RPMI7951 (cell line): ENCODE measurements around the gene LBH. TPM values are rescaled to one million over a fixed set of nuclear protein-coding genes. Genes with fewer than 3 reads are reported as not detected.

Experiments
- DNase-seq: peaks from one replicate; pipeline ENCODE4 v3.0.0-alpha.2; 2012; ENCODE audit warnings: low read depth
- total RNA-seq: library from RNA; depleted of rRNA; stranded (reverse); fragments of >200 nt; shearing (Covaris generic); gene quantifications from 2 replicates; pipeline ENCODE4 v1.2.3, GENCODE V29; 2014; rRNA removed

Gene LBH
- total RNA-seq, 1 experiment from 2014 or later, result 6.4 TPM

DNA sequence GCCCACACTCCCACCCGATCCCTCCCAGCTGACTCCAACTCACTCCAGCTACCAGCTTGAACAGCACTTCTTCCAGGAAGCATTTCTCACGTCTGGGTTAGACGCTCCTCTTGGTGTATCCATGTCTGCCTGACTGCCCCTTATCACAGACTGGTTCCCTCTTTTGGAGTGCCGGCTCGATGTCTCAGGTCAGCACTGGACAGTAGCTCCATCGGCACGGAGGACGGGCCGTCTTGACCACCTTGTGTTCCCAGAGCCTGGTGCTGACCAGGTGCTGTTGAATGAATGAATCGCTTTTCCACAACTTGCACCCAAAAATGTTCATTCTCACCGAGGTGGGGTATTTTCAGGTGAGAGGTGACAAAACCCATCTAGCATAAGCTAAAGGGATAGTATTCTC is 71.8 kb downstream of the LBH start:
- no peak for DNase-seq

DNA sequence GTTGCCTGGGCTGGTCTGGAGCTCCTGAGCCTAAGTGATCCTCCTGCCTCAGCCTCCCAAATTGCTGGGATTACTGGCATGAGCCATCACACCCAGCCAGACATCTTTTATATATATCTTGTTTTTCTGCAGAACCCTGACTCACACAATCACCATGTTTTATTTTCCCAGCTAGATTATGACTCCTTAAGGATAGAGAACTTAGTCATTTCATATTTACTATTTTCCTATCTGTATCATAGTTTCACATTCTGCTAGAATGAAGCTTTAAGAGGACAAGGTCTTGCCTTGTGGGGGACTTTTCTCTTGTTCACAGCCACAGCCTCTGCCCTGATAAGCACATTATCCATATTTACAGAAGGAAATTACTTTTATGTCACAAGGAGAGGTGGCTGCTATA is 73.9 kb downstream of the LBH start:
- DNase-seq, result no peak

DNA sequence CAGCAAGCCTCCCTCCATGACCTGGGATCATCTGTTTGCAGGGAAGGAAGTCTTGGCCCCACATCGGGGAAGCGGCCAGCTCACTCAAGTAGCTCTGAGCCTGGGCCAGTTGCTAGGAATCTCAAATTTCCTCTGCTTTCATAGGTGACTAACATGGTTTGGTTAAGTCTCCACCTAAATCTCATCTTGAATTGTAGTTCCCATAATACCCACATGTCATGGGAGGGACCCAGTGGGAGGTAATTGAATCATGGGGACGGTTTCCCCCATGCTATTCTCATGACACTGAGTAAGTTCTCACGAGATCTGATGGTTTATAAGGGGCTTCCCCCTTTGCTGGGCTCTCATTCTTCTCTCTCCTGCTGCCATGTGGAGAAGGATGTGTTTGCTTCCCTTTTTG is 75.2 kb downstream of the LBH start:
- DNase-seq, result no peak

- no peak for DNase-seq
Observed at GRCh38 chr2:30308280-30308679, 76.9 kb downstream of the LBH start.

Other genes with a start within 250 kb of the LBH start
- gene YPEL5, start 84.5 kb upstream of the LBH start, total RNA-seq, result 47.1 and 64.4 TPM in 2 replicates
- 17.5 and 20.3 TPM in 2 replicates for gene LCLAT1, start 215.7 kb downstream of the LBH start, total RNA-seq